SK-N-SH treated with all-trans-retinoic acid at 6 μM for 48 hours (cell line): Measurements from ENCODE around the gene GNRHR.

Experiments
- ATAC-seq: fragments of 200-7000 bp; cut with Tn5 transposase; 3 replicates; pipeline ENCODE4 v1.9.1; 2020; ENCODE audit warnings: mild to moderate bottlenecking, moderate library complexity
- ARNTL ChIP-seq: fragments of 450-650 bp; formaldehyde crosslinking; IDR thresholded peaks from 2 replicates; pipeline ENCODE4 v1.5.0; 2020; ENCODE audit warnings: low read depth, mild to moderate bottlenecking, moderate library complexity, borderline replicate concordance
- BACH2 ChIP-seq: fragments of 250-450 bp; sonication (Bioruptor Pico); IDR thresholded peaks from 2 replicates; pipeline ENCODE4 v1.9.0; 2021; ENCODE audit warnings: mild to moderate bottlenecking, borderline replicate concordance
- CREB5 ChIP-seq: fragments of 250-450 bp; sonication (Bioruptor Pico); IDR thresholded peaks from 2 replicates; pipeline ENCODE4 v1.5.1; 2020; ENCODE audit warnings: low read depth, mild to moderate bottlenecking, moderate library complexity
- CSRNP3 ChIP-seq: fragments of 250-450 bp; sonication (Bioruptor Pico); IDR thresholded peaks from 2 replicates; pipeline ENCODE4 v1.5.1; 2021; ENCODE audit warnings: mild to moderate bottlenecking, moderate library complexity
- ESRRG ChIP-seq: fragments of 250-450 bp; sonication (Bioruptor Pico); IDR thresholded peaks from 2 replicates; pipeline ENCODE4 v1.6.1; 2021; ENCODE audit warnings: mild to moderate bottlenecking
- GLIS3 ChIP-seq: fragments of 250-450 bp; sonication (Bioruptor Pico); IDR thresholded peaks from 2 replicates; pipeline ENCODE4 v1.5.0; 2020; ENCODE audit warnings: mild to moderate bottlenecking, moderate library complexity
- ISL1 ChIP-seq: fragments of 250-450 bp; sonication (Bioruptor Pico); IDR thresholded peaks from 2 replicates; pipeline ENCODE4 v2.1.2; 2022; ENCODE audit warnings: mild to moderate bottlenecking, moderate library complexity
- OSR1 ChIP-seq: fragments of 250-450 bp; sonication (Bioruptor Pico); IDR thresholded peaks from 2 replicates; pipeline ENCODE4 v1.8.0; 2022; ENCODE audit warnings: moderate library complexity, mild to moderate bottlenecking, inconsistent platforms
- PATZ1 ChIP-seq: fragments of 250-450 bp; sonication (Bioruptor Pico); IDR thresholded peaks from 2 replicates; pipeline ENCODE4 v1.8.0; 2020; ENCODE audit warnings: mild to moderate bottlenecking, moderate library complexity, borderline replicate concordance
- POU6F1 ChIP-seq: fragments of 250-450 bp; sonication (Bioruptor Pico); IDR thresholded peaks from 2 replicates; pipeline ENCODE4 v1.8.0; 2021; ENCODE audit warnings: low read depth, mild to moderate bottlenecking, moderate library complexity, borderline replicate concordance
- PPARA ChIP-seq: fragments of 250-450 bp; sonication (Bioruptor Pico); IDR thresholded peaks from 2 replicates; pipeline ENCODE4 v1.5.0; 2020; ENCODE audit warnings: mild to moderate bottlenecking, borderline replicate concordance
- RARB ChIP-seq: fragments of 250-450 bp; sonication (Bioruptor Pico); IDR thresholded peaks from 2 replicates; pipeline ENCODE4 v1.8.0; 2021; ENCODE audit warnings: mild to moderate bottlenecking, moderate library complexity
- SNAI2 ChIP-seq: fragments of 250-450 bp; sonication (Bioruptor Pico); IDR thresholded peaks from 2 replicates; pipeline ENCODE4 v1.5.0; 2020; ENCODE audit warnings: mild to moderate bottlenecking, moderate library complexity
- TCF4 ChIP-seq: fragments of 250-450 bp; sonication (Bioruptor Pico); IDR thresholded peaks from 2 replicates; pipeline ENCODE4 v1.8.0; 2021; ENCODE audit warnings: mild to moderate bottlenecking, moderate library complexity, borderline replicate concordance
- TOX ChIP-seq: fragments of 250-450 bp; sonication (Bioruptor Pico); IDR thresholded peaks from 2 replicates; pipeline ENCODE4 v1.8.0; 2021; ENCODE audit warnings: mild to moderate bottlenecking, moderate library complexity, borderline replicate concordance
- TSHZ2 ChIP-seq: fragments of 250-450 bp; sonication (Bioruptor Pico); IDR thresholded peaks from 2 replicates; pipeline ENCODE4 v1.5.0; 2020; ENCODE audit warnings: mild to moderate bottlenecking, moderate library complexity
- ZC3H10 ChIP-seq: fragments of 250-450 bp; sonication (Bioruptor Pico); IDR thresholded peaks from 2 replicates; pipeline ENCODE4 v1.5.1; 2021; ENCODE audit warnings: mild to moderate bottlenecking, moderate library complexity
- ZFP3 ChIP-seq: fragments of 250-450 bp; sonication (Bioruptor Pico); IDR thresholded peaks from 2 replicates; pipeline ENCODE4 v1.5.0; 2020; ENCODE audit warnings: mild to moderate bottlenecking, moderate library complexity
- ZFP30 ChIP-seq: fragments of 450-650 bp; formaldehyde crosslinking; IDR thresholded peaks from 2 replicates; pipeline ENCODE4 v1.5.0; 2022; ENCODE audit warnings: mild to moderate bottlenecking, moderate library complexity
- ZNF565 ChIP-seq: fragments of 450-650 bp; formaldehyde crosslinking; conservative IDR thresholded peaks from 2 replicates; pipeline ENCODE4 v1.5.0; 2020; ENCODE audit warnings: low read depth, mild to moderate bottlenecking, moderate library complexity
- ZNF70 ChIP-seq: fragments of 450-650 bp; formaldehyde crosslinking; IDR thresholded peaks from 2 replicates; pipeline ENCODE4 v1.5.0; 2020; ENCODE audit warnings: mild to moderate bottlenecking, moderate library complexity
- ZNF8 ChIP-seq: fragments of 450-650 bp; formaldehyde crosslinking; IDR thresholded peaks from 2 replicates; pipeline ENCODE4 v1.5.0; 2020; ENCODE audit warnings: mild to moderate bottlenecking, moderate library complexity

The GNRHR gene

GRCh38 chr4:67723341-67723740 lies 30.8 kb downstream of the GNRHR start:
- ATAC-seq: no peak
- TF ChIP-seq TCF4 (CRISPR knock-in tag): no peak
- no peak for TF ChIP-seq ZNF70 (CRISPR knock-in tag)
- no peak for TF ChIP-seq POU6F1 (CRISPR knock-in tag)
- no peak for TF ChIP-seq SNAI2 (CRISPR knock-in tag)
- TF ChIP-seq TSHZ2 (CRISPR knock-in tag): no peak
- no peak for TF ChIP-seq ZFP30
- TF ChIP-seq OSR1 (CRISPR knock-in tag): no peak
- TF ChIP-seq ISL1 (CRISPR knock-in tag): no peak
- TF ChIP-seq RARB: no peak
- TF ChIP-seq BACH2: no peak
- TF ChIP-seq TOX: no peak
- no peak for TF ChIP-seq CSRNP3

- ATAC-seq: peak; percentile 37
- TF ChIP-seq ESRRG (CRISPR knock-in tag) (peak; percentile 80; the same call in 1 of the 2 replicates), ZNF8 (CRISPR knock-in tag) (peak; percentile 69; the same call in 1 of the 2 replicates), TOX (peak; percentile 93), ISL1 (CRISPR knock-in tag) (peak; percentile 93), PATZ1 (peak; percentile 96; the same call in 1 of the 2 replicates), ZNF565 (CRISPR knock-in tag) (peak; percentile 81), ZNF70 (CRISPR knock-in tag) (no peak), CSRNP3 (peak; percentile 84; the same call in 1 of the 2 replicates), SNAI2 (CRISPR knock-in tag) (peak; percentile 99), OSR1 (CRISPR knock-in tag) (peak; percentile 100), GLIS3 (CRISPR knock-in tag) (peak; percentile 95), ZFP30 (0 out of 2 replicates have a peak, but pooled peaks have one; percentile 8), BACH2 (no peak), ZFP3 (CRISPR knock-in tag) (peak; percentile 96), TSHZ2 (CRISPR knock-in tag) (0 out of 2 replicates have a peak, but pooled peaks have one; percentile 40), POU6F1 (CRISPR knock-in tag) (peak; percentile 93; the same call in 1 of the 2 replicates), ZC3H10 (CRISPR knock-in tag) (peak; percentile 93), CREB5 (CRISPR knock-in tag) (peak; percentile 91), ARNTL (CRISPR knock-in tag) (no peak), RARB (peak; percentile 90; the same call in 1 of the 2 replicates), PPARA (no peak)
Measured at GRCh38 chr4:67721770-67722597, 32.2 kb downstream of the GNRHR start.
